ENCODE data around the gene PTPN11.
"Not testable (repeated sequence)": the region's sequence is repeated elsewhere in the genome, so short reads cannot be mapped to it uniquely, and the experiment has no call there.

The PTPN11 gene

DNA sequence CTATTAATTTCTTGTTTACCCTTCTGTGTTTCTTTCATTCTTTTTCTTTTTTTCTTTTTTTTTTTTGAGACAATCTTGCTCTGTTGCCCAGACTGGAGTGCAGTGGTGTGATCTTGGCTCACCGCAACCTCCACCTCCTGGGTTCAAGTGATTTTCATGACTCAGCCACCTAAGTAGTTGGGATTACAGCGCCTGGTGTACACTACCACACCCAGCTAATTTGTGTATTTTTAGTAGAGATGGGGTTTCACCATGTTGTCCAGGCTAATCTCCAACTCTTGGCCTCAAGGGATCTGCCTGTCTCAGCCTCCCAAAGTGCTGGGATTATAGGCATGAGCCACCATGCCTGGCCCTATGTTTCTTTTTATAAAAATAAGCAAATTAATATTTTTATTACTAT lies 29.4 kb downstream of the PTPN11 start:
- not testable (repeated sequence) for DNase-seq (ENCODE audit: low spot score)

DNA sequence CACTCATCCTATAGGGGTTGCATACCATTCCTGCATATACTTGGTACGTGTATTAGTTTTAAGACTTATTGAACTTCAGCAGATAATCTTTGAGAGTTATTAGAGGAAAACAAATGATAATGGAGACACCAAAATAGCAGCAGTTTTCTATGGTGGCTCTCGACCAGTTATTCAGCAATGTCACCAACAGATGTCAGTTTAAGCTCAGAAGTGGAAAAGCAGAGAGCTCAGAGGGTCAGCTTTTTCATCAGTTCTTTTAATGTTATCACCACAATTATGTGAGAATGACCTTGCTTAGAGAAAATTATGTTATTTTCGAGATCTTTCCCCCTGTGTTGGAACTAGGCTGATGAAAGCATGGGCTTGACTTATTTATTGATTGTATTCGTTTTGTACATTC lies 32.0 kb downstream of the PTPN11 start:
- DNase-seq (ENCODE audit: low spot score), result no peak

DNA sequence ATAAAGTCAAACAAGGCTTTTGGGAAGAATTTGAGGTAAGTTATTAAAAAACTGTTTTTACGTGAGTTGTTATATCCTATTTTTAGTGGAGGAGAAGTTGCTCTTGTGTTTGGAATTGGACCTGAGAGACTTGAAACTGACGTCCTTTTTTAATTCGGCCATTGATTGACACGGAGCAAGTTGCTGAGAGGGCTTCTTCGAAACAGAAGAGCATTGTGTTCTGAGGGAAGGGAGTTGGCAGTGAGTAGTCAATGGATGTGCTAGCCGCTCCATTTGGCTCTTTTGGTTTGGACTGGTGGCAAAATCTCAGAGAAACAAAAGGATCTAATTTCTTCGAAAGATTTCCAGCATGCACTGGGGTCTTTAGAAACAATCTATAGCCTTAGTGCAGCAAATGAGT lies 37.3 kb downstream of the PTPN11 start:
- no peak for DNase-seq (ENCODE audit: low spot score)

DNA sequence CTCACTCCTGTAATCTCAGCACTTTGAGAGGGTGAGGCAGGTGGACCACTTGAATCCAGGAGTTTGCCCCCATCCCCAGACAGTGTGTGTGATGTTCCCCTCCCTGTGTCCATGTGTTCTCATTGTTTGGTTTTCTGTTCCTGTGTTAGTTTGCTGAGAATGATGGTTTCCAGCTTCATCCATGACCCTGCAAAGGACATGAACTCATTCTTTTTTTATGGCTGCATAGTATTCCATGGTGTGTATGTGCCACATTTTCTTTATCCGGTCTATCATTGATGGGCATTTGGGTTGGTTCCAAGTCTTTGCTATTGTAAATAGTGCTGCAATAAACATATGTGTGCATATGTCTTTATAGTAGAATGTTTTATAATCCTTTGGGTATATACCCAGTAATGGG lies 38.4 kb downstream of the PTPN11 start:
- not testable (repeated sequence) for DNase-seq (ENCODE audit: low spot score)

DNA sequence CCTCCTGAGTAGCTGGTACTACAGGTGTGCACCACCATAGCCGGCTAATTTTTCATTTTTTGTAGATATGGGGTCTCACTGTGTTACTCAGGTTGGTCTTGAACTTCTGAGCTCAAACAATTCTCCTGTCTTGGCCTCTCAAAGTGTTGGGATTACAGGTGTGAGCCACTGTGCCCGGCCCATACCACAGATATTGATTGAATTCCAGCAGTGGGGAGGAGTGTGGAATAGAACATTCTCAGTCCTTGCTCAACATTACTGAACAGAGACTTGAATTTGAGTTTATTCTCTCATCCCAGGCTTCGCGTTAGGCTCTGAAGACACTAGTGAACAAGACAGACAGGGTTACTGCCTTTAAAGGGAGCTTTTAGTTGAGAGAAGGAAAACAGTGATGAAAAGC lies 39.6 kb downstream of the PTPN11 start:
- DNase-seq (ENCODE audit: low spot score), result no peak

DNA sequence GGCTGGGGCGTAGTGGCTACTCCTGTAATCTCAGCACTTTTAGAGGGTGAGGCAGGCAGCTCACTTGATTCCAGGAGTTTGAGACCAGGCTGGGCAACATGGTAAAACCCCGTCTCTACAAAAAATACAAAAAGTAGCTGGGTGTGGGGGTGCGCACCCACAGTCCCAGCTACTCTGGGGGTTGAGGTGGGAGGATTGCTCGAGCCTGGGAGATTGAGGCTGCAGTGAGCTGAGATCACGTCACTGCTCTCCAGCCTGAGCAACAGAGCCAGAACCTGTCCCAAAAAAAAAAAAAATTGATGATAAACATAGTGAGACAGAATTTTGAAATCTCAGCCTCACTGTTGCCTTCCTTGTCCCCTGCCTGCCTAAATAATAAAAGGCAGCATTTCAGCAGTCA lies 40.0 kb downstream of the PTPN11 start:
- no peak for DNase-seq (ENCODE audit: low spot score)

DNA sequence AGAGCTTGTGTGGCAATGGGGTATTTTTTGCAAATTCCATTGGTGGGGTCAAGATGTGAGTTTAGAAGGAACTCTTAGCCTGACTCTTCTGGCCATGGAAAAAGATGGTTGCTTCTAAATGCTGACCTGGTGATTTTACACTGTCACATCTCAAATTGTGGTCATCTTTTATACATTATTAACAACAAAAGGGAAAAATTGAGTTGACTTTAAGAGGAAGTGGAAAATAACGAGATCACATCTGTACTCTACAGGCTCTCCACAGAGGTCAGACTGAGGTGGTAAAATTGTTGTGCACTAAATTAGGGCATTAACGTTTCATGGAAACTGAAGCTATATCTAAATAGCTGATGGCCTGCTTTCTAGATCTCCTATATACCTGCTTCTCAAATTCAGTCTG lies 44.7 kb downstream of the PTPN11 start:
- no peak for DNase-seq (ENCODE audit: low spot score)

DNA sequence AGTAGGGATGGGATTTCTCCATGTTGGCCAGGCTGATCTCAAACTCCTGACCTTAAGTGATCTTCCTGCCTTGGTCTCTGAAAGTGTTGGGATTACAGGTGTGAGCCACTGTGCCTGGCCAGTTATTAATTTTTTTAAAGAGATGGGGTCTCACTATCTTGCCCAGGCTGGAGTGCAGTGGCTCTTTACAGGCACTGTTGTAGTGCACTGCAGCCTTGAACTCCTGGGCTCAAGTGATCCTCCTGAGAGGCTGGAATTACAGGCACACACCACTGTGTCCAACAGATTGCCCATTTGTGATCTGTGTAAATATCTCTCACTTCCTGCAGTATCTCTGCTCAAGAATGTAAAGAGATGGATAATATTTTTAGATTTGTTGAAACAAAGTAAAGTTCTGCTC lies 45.9 kb downstream of the PTPN11 start:
- no peak for DNase-seq (ENCODE audit: low spot score)

DNA sequence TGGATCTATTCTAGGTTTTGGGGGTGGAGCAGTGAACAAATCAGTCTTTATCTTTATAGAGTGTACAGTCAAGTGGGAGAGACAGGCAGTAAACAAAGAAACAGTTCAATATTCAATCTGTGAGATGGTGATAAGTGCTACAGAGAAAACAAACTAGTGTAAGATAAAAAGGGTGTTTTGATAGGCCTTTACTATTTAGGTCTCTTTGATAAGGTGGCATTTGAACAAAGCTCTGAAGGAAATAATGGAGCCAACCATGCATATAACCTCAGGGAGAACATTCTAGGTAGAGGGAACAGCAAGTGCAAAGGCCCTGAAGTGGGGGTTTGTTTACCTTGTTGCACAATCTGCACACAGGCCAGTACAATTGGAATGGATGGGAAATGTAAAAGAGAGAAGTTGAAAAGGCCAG lies 47.3 kb downstream of the PTPN11 start:
- no peak for DNase-seq (ENCODE audit: low spot score)

DNA sequence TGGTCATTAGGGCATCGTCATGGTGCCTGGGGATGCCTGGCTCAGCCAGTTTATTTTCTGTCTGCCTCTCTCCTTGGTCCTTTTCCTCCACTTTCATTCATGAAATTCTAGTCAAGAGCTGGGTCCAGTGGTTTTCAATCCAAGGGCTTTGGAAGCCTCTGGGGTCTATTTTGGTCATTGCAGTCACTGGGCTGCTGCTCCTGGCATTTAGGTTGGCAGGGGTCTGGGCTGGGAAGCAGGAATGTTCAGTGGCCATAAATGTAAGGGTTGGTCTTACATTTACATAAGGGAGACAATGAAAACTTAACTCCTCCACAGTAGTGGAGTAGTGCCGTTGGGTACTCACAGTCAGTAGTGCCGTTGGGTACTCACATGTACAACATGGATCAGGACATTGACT lies 48.1 kb downstream of the PTPN11 start:
- DNase-seq (ENCODE audit: low spot score), result no peak

DNA sequence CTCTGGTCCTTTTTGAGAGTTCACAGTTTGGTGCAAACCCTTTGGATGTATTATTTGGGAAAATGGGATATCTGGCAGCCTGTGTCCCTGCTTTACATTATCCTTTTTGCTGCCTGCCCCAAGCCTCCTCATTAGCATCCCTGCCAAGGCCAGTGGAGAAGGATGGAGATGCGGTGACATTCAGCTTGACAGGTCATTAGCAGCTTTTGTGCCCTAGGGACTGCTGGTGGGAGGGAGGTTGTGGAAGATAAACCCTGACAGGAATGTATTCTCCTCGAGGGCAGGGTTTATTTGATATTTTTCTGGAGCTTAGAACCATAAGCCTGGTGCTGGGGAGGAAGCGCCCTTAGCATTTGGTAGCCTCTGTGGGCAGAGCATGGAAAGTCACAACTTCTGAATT lies 49.3 kb downstream of the PTPN11 start:
- no peak for DNase-seq (ENCODE audit: low spot score)

DNA sequence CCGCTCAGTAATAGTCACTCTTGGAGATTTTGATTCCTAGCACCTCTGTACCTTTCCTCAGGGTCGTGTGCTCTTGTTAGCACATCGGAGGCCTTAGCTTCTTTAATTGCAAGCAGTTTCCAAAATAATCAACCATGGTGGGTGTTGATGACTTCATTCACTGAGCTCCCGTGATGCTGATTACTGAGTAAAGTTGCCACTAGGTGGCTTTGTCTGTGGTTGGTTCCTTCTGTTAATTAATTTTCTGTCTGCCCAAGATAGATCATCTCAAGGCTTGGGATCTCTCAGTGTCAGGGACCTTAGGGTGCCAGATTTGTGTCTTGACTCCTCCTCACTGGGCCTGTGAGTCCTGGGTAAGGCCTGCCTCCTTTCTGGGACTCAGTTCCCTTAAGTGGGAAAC lies 54.3 kb downstream of the PTPN11 start:
- DNase-seq (ENCODE audit: low spot score), result no peak

DNA sequence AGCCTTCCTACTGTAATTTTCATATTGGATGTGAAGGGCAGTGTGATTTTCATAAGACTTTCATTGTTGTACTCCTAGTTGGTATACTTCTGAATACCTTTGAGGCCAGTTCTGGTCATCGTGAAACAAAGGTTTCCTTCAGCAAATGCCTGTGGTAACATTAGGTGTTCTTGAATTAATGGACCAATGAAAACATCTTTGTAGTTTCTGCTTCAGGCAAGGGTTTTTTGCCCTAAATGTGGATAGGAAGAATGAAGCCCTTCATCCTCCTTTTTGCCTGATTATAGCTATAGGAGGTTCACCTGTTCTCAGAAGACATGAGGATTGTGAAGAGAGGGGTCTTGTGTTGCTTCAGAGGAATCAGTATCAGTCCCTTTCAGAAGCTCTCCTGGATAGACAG lies 60.7 kb downstream of the PTPN11 start:
- DNase-seq (ENCODE audit: low spot score), result no peak

DNA sequence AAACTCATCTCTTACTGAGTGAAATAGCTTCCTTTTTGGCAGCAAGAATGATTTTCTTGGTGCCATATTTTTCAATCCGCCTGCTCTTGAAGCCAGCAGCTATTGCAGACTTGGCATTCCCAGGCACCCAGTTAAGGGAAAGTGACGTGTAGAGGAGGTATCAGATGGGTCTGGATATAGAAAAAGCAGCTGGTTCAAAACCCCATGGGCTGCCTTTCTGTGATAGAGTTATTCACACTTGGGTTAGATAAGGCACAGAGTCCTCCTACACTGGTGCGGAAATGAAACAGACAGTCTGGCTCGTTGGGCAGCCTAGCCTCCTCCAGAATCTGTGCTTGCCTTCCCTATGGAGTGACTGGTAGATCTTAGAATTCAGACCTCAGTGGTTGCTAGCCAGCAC lies 62.2 kb downstream of the PTPN11 start:
- no peak for DNase-seq (ENCODE audit: low spot score)

DNA sequence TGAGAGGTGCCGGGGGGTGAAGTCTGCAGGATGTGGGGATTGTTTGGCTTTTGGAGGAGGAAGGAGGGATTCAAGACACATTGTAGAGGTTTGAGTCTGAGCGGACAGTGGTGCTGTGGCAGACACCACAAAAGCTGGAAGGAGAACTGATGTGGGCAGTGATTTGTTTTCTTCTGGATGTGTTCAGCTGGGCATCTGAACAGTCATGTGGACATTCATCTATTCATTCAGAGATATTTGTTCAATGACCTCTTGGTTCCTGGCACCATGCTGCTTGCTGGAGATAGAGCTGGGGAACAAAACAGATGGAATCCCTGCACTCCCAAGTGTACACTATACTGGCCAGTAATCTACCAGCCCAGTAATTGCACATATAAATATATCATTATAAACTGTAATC lies 64.0 kb downstream of the PTPN11 start:
- no peak for DNase-seq (ENCODE audit: low spot score)

DNA sequence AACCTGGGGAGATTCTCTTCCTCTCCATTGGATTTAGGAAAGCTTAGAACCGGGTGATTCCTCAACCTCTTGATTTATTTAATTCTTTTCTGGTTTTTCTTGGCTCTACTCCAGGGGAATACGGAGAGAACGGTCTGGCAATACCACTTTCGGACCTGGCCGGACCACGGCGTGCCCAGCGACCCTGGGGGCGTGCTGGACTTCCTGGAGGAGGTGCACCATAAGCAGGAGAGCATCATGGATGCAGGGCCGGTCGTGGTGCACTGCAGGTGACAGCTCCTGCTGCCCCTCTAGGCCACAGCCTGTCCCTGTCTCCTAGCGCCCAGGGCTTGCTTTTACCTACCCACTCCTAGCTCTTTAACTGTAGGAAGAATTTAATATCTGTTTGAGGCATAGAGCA lies 67.6 kb downstream of the PTPN11 start:
- no peak for DNase-seq (ENCODE audit: low spot score)

DNA sequence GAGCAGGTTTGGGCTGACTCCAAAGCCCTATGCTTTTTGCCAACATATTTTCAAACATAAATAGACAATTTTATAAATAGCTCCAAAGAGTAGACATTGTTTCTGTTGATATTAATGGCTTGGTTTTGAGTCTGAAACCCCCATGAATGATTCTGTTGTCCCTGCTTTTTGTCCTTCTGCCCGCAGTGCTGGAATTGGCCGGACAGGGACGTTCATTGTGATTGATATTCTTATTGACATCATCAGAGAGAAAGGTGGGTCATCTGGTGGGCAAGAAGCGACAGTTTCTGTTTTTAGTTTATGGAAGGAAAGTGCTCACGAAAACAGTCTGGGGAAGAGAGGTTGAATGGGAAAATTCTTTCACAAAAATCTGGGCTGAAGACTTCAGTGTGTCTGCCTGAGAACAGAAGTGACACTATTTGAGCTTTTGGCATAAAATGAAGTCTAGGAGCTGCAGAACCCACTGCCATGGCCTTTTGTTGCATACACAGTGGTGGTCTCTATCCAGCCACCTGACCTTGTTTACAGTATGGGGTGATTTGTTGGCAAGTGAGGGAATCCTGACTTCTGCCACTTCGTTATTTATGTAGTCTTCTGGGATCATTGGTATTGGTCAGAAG lies 69.6 kb downstream of the PTPN11 start:
- DNase-seq (ENCODE audit: low spot score), result no peak

DNA sequence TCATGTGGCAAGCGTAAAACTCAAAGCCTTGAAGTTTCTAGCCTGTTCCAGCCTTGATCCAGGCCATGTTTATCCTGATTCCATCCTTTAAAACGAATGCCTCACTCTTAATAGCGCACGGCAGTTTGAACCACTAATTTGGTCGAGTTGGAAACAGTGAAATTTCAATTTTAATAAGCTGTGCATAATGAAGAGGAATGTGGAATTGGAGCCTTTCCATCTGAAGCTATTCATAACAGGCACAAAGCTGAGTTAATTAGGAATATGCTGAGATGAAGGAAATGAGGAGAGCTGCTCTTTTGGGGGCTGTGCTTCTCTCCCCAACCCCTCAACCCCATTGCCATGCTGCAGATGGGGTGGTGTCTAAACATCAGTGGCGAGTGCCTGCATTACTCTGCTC lies 70.7 kb downstream of the PTPN11 start:
- DNase-seq (ENCODE audit: low spot score), result no peak

DNA sequence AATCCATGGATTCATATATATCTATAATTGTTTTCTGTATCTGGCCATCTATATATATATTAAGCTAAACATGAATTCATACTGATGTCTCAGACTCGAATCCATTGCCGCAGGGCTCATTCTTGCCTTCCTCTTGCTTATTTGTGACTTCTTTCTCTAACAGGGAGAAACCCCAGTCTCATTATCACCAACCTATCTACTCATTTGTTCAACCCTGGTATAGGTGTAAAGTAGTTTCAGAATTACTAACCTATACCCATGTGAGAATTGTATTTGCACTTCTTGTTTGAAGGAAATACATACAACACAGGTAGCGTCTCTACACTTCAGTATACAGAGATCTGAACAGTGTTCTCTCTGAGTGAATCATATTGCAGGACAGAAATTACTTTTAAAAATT lies 77.7 kb downstream of the PTPN11 start:
- DNase-seq (ENCODE audit: low spot score), result no peak

DNA sequence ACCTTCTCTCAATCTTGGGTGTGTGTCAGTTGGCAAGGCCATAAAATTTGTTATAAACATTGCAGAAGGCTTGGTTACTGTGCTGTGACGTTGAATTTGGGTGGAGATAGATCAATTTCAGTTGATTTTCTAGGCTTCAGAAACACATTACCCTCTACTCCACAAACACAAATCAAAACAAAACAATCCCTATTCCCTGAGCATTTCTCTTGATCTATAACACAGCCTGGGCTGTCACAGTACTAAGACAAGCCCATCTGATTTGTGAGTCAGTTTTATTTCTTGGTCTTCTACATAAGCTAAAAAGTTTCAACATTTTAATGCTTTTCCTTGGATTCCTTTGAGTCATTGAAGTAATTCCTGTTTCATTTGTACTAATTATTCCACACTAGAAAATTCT lies 79.8 kb downstream of the PTPN11 start:
- DNase-seq (ENCODE audit: low spot score), result no peak

DNA sequence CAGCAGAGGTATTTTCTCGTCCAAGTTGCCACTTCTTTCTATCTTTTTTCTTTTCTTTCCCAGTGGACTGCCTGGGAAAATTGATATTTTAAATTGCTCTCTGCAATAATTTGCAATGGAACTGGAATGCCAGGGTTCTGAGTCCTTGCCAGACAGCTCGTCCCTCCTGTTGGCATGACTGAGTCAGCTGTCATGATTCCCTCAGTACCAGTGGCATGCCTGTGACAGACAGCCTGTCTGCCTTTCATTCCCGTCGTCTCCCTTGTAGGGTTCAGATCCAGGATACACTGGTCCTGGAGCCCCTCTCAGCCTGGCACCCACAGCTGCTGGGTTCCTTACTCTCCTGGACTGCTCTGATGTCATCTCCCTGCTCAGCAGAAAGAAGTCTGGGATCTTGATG lies 84.8 kb downstream of the PTPN11 start:
- DNase-seq (ENCODE audit: low spot score), result no peak

DNA sequence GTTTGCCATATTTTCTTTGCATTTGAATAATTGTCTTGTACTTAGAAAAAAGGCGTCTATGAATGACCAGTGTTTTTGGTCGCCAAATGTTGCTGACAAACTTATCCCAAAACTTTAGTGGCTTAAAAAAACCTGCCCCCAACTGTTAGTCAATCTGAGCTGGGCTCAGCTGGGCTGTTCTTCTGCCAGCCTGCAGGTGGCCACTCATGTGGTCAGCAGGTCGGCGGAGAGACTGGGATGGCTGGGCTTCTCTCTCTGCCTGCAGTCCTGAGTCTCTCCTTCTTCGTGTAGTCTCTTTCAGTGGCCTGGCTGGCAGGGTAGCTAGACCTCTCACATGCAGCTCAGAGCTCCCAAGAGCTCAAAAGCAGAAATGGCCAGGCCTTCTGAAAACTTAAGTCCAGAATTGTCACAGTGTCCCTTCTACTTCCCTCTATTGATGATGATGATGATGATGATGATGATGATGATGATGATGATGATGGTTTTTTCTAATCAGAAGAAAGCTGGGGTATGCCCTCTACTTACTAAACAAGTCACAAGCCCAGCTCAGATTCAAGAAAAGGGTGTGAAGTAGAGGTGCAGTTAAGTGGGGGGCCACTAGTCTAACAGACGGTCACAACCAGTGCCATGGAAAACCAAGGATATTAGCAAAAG lies 87.9 kb downstream of the PTPN11 start:
- no peak for DNase-seq (ENCODE audit: low spot score)

DNA sequence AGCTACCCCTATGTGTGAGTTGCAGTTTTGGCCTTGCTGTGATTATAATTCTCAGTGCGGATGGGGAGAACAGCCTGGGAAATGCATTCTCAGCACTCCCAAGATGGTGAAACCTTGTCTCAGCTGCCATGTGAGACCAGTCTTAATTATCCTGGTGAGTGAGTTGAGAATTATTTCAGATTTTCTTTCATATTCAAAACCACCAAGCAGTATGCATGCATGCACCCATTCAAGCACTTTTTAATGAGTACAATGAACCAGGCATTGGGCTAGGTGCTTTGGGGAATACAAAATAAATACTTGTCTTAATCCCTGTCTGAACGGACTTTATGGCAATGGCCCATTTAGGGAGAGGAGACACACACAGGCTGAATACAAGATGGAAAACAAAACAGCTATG lies 94.7 kb downstream of the PTPN11 start:
- no peak for DNase-seq (ENCODE audit: low spot score)

DNA sequence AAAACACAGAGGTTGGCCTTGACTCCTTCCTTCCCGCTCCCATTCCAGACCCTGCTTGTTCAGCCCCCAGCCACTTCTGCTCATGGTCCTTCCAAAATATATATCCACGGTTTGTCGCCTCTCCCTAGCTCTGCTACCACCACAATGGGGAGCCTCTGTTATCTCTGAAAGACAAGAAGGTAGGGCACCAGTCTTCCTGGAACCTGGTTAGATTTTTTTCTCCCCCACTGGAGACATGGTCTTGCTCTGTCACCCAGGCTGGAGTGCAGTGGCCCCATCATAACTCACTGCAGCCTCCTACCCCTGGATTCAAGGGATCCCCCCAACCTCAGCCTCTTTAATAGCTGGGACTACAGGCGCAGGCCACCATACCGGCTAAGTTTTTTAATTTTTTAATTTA lies 95.7 kb downstream of the PTPN11 start:
- no peak for DNase-seq (ENCODE audit: low spot score)

Data from CD4-positive, alpha-beta T cell treated with Interleukin-15 for 4 hours (primary cell).